Testis (tissue), 2 donors: Measurements from ENCODE around the gene CCL23.

Experiments
- CTCF ChIP-seq, 3 experiments: fragments of 450-650 bp in 2 of 3; fragments of 200-600 bp in 1 of 3; sonication (generic) in 1 of 3; IDR thresholded peaks; one replicate each; pipeline ENCODE4 v1.5.1; 2016 to 2019; ENCODE audit warnings: antibody characterized with exemption in 3 of 3, mild to moderate bottlenecking in 2 of 3, moderate library complexity in 1 of 3
- POLR2A ChIP-seq: fragments of 450-650 bp; IDR thresholded peaks from one replicate; pipeline ENCODE4 v1.6.1; 2017; ENCODE audit warnings: antibody characterized with exemption, mild to moderate bottlenecking, moderate library complexity

- TF ChIP-seq POLR2A, result no peak
- TF ChIP-seq CTCF (IDR thresholded peaks at IDR 0.05), result no peak
Measured at GRCh38 chr17:36048066-36048465, 30.3 kb upstream of the CCL23 start.
